RWPE1 (cell line): Measurements from ENCODE around the gene SYNDIG1.

Source experiments
- CTCF ChIA-PET: fragments of 350-600 bp; sonication (Branson Sonifier 250); formaldehyde crosslinking; extraction: SDS; loops from one replicate; lab custom pipeline; 2021; lab: Yijun Ruan, JAX
- POLR2A ChIA-PET: fragments of 400-600 bp; formaldehyde crosslinking; extraction: SDS; loops from one replicate; lab custom pipeline; 2020; ENCODE audit warnings: antibody characterized with exemption; ENCODE audit not compliant: low non-redundant PET; lab: Yijun Ruan, JAX
- DNase-seq: peaks from one replicate; pipeline ENCODE4 v3.0.0; 2012; ENCODE audit warnings: low spot score
- H3K27ac ChIP-seq: fragments of 450-650 bp; 2 replicates; pipeline ENCODE4 v1.5.1; 2017
- CTCF ChIP-seq: fragments of 450-650 bp; conservative IDR thresholded peaks from 2 replicates; pipeline ENCODE4 v1.5.1; 2017; ENCODE audit warnings: low read depth, mild to moderate bottlenecking

SYNDIG1 gene

GRCh38 chr20:24704899-24705298 is 235.5 kb downstream of the SYNDIG1 start:
- DNase-seq: no peak
- ChIA-PET CTCF (no interaction called here), POLR2A (no interaction called here)
- no peak overlapping the region for H3K27ac ChIP-seq
- no peak for TF ChIP-seq CTCF

- no peak overlapping the region for H3K27ac ChIP-seq
- ChIA-PET POLR2A (no interaction called here), CTCF (no interaction called here)
- DNase-seq: no peak
- no peak for TF ChIP-seq CTCF
Observed at GRCh38 chr20:24705486-24705885, 236.1 kb downstream of the SYNDIG1 start.

- ChIA-PET CTCF (interaction anchor here (0.6 to 0.7 kb wide), 2 partner anchors 55 to 399 kb away, joined by 3 to 4 read pairs; no protein-coding TSS in a partner anchor), POLR2A (no interaction called here)
- TF ChIP-seq CTCF: no peak
Observed at GRCh38 chr20:24708411-24709295, 239.2 kb downstream of the SYNDIG1 start.

More at GRCh38 chr20:24708411-24709295, 239.2 kb downstream of the SYNDIG1 start:
- no peak for DNase-seq
- H3K27ac ChIP-seq: no peak overlapping the region
